ENCODE measurements around the gene SLC25A40. TPM values are rescaled to one million over a fixed set of nuclear protein-coding genes. Genes with fewer than 3 reads are reported as not detected.

SLC25A40 gene
- total and polyA plus RNA-seq, 2 of the 13 experiments (the other 11 are each of a cell fraction or from before 2014, with no cell fraction given) = 12.9 to 13.6 TPM

- no peak for TF ChIP-seq HHEX (CRISPR knock-in tag; IDR thresholded peaks at IDR 0.05)
- TF ChIP-seq MXD4 (CRISPR knock-in tag; IDR thresholded peaks at IDR 0.05) = peak; percentile 94
- peak; percentile 80; the same call in 1 of the 2 replicates for TF ChIP-seq THAP11 (CRISPR knock-in tag; IDR thresholded peaks at IDR 0.05)
- 0 out of 2 replicates have a peak, but pooled peaks have one; percentile 26 for TF ChIP-seq ZSCAN12 (CRISPR knock-in tag; IDR thresholded peaks at IDR 0.05)
- peak; percentile 60; the same call in 1 of the 2 replicates for TF ChIP-seq NR2C2 (CRISPR knock-in tag; IDR thresholded peaks at IDR 0.05; ENCODE audit: borderline replicate concordance)
- TF ChIP-seq ZNF350 (CRISPR knock-in tag; IDR thresholded peaks at IDR 0.05; ENCODE audit: borderline replicate concordance, low read depth) = 0 out of 2 replicates have a peak, but pooled peaks have one; percentile 35
- TF ChIP-seq ZNF275 (CRISPR knock-in tag; IDR thresholded peaks at IDR 0.05; ENCODE audit: borderline replicate concordance) = peak; percentile 95; the same call in 1 of the 2 replicates
- TF ChIP-seq, protein P1, sequence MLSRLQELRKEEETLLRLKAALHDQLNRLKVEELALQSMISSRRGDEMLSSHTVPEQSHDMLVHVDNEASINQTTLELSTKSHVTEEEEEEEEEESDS (CRISPR knock-in tag; IDR thresholded peaks at IDR 0.05; ENCODE audit: borderline replicate concordance) = peak; percentile 24; the same call in 1 of the 2 replicates
- 0 out of 2 replicates have a peak, but pooled peaks have one; percentile 64 for TF ChIP-seq IRX3 (CRISPR knock-in tag; IDR thresholded peaks at IDR 0.05; ENCODE audit: borderline replicate concordance, low read depth)
- peak; percentile 98 for TF ChIP-seq ZNF431 (CRISPR knock-in tag; IDR thresholded peaks at IDR 0.05; ENCODE audit: borderline replicate concordance, low read depth)
- TF ChIP-seq CBX1 (IDR thresholded peaks at IDR 0.05; ENCODE audit: low read depth) = peak; percentile 19
- no peak for TF ChIP-seq NR2F6 (IDR thresholded peaks at IDR 0.05)
- TF ChIP-seq NR2F6 (CRISPR knock-in tag; IDR thresholded peaks at IDR 0.05) = peak; percentile 7; the same call in 1 of the 2 replicates
- TF ChIP-seq ZNF770 (CRISPR knock-in tag; IDR thresholded peaks at IDR 0.05) = peak; percentile 53; the same call in 1 of the 2 replicates
- no peak for TF ChIP-seq GLI4 (CRISPR knock-in tag; IDR thresholded peaks at IDR 0.05; ENCODE audit: borderline replicate concordance)
- TF ChIP-seq, protein P2, sequence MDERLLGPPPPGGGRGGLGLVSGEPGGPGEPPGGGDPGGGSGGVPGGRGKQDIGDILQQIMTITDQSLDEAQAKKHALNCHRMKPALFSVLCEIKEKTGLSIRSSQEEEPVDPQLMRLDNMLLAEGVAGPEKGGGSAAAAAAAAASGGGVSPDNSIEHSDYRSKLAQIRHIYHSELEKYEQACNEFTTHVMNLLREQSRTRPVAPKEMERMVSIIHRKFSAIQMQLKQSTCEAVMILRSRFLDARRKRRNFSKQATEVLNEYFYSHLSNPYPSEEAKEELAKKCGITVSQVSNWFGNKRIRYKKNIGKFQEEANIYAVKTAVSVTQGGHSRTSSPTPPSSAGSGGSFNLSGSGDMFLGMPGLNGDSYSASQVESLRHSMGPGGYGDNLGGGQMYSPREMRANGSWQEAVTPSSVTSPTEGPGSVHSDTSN (CRISPR knock-in tag; IDR thresholded peaks at IDR 0.05) = no peak
- TF ChIP-seq ZNF737 (CRISPR knock-in tag; IDR thresholded peaks at IDR 0.05; ENCODE audit: borderline replicate concordance) = no peak
- no peak for TF ChIP-seq CEBPZ (IDR thresholded peaks at IDR 0.05; ENCODE audit: low read length)
- TF ChIP-seq MIXL1 (CRISPR knock-in tag; IDR thresholded peaks at IDR 0.05) = no peak
- TF ChIP-seq ZNF543 (CRISPR knock-in tag; IDR thresholded peaks at IDR 0.05) = no peak
- peak; percentile 96 for TF ChIP-seq SP5 (CRISPR knock-in tag; IDR thresholded peaks at IDR 0.05; ENCODE audit: borderline replicate concordance, low read depth)
- peak; percentile 86 for TF ChIP-seq ZNF264 (CRISPR knock-in tag; IDR thresholded peaks at IDR 0.05)
These were observed at the start of gene SLC25A40, which contains the start of gene DBF4 (continued) for GRCh38 chr7:87876040-87876868.

Measured in HepG2 (cell line).